CD4-positive, alpha-beta memory T cell (primary cell): Measurements from ENCODE around the gene SLC45A3. TPM values are rescaled to one million over a fixed set of nuclear protein-coding genes. Genes with fewer than 3 reads are reported as not detected.

Source experiments
- CTCF ChIA-PET: fragments of 350-600 bp; sonication (Branson Sonifier 250); formaldehyde crosslinking; loops from one replicate; lab custom pipeline; 2021; ENCODE audit warnings: inconsistent platforms; ENCODE audit not compliant: partially characterized antibody; lab: Charles Lee
- POLR2A ChIA-PET: fragments of 350-600 bp; sonication (Branson Sonifier 250); formaldehyde crosslinking; loops from one replicate; lab custom pipeline; 2021; ENCODE audit not compliant: partially characterized antibody; lab: Charles Lee
- DNase-seq, 5 donors: peaks; one replicate each; pipeline versions ENCODE4 v3.0.0 to v3.0.0-alpha.2; 2020 to 2022; ENCODE audit warnings: mixed read lengths in 1 of 5
- H3K27ac ChIP-seq: one replicate; pipeline ENCODE4 v1.7.0; 2013; ENCODE audit warnings: low read depth, low read length
- H3K27me3 ChIP-seq: 2 replicates; pipeline ENCODE4 v1.7.0; 2013; ENCODE audit warnings: mild to moderate bottlenecking, low read length, moderate library complexity; ENCODE audit not compliant: insufficient read depth
- H3K36me3 ChIP-seq: 2 replicates; pipeline ENCODE4 v1.7.0; 2013; ENCODE audit warnings: mild to moderate bottlenecking, low read length, moderate library complexity; ENCODE audit not compliant: insufficient read depth
- H3K4me1 ChIP-seq: 2 replicates; pipeline ENCODE4 v1.7.0; 2013; ENCODE audit warnings: mild to moderate bottlenecking, low read length, moderate library complexity; ENCODE audit not compliant: insufficient read depth
- H3K4me3 ChIP-seq, 2 donors: one replicate each; pipeline ENCODE4 v1.7.0; 2013; ENCODE audit warnings: low read length in 2 of 2, mild to moderate bottlenecking in 1 of 2
- H3K9me3 ChIP-seq, 2 donors: one replicate each; pipeline ENCODE4 v1.7.0; 2013; ENCODE audit warnings: low read length in 2 of 2, control low read depth in 1 of 2; ENCODE audit not compliant: control insufficient read depth in 1 of 2
- H3K27ac Mint-ChIP-seq, 7 donors: one replicate each; pipeline ENCODE4 v1.8.0; 2020 to 2021; ENCODE audit warnings: mixed read lengths in 7 of 7, mild to moderate bottlenecking in 6 of 7, inconsistent platforms in 3 of 7, moderate library complexity in 3 of 7
- H3K27me3 Mint-ChIP-seq, 2 donors: one replicate each; pipeline ENCODE4 v1.8.0; 2020 to 2021; ENCODE audit warnings: mixed read lengths in 2 of 2
- H3K36me3 Mint-ChIP-seq, 2 donors: one replicate each; pipeline ENCODE4 v1.8.0; 2020 to 2021; ENCODE audit warnings: mixed read lengths in 2 of 2, inconsistent platforms in 1 of 2, mild to moderate bottlenecking in 1 of 2
- H3K4me1 Mint-ChIP-seq, 4 donors: one replicate each; pipeline ENCODE4 v1.8.0; 2020 to 2021; ENCODE audit warnings: mixed read lengths in 4 of 4, mild to moderate bottlenecking in 1 of 4
- H3K4me3 Mint-ChIP-seq, 8 donors: one replicate each; pipeline ENCODE4 v1.8.0; 2020 to 2021; ENCODE audit warnings: mixed read lengths in 8 of 8, mild to moderate bottlenecking in 7 of 8, moderate library complexity in 6 of 8, inconsistent platforms in 3 of 8
- H3K9me3 Mint-ChIP-seq, 8 donors: one replicate each; pipeline ENCODE4 v1.8.0; 2020 to 2021; ENCODE audit warnings: mixed read lengths in 8 of 8, mild to moderate bottlenecking in 5 of 8, inconsistent platforms in 3 of 8, moderate library complexity in 1 of 8
- intact Hi-C: fragments of 100-400 bp; cut with micrococcal nuclease; formaldehyde crosslinking; loops from one replicate; pipeline ENCODE4 v1.15.1; 2023
- polyA plus RNA-seq, 2 donors: library from polyadenylated mRNA; unstranded; fragments of 300-500 nt; fragmentation: Illumina TruSeq; gene quantifications; one replicate each; pipeline ENCODE4 v1.2.3, GENCODE V29; 2021
- total RNA-seq, 2 experiments: library from RNA; stranded (reverse); gene quantifications; one replicate each; pipeline ENCODE4 v1.2.3, GENCODE V29; 2021

SLC45A3 gene
- total and polyA plus RNA-seq, 4 experiments from 2014 or later, result 0.09 to 0.19 TPM; not detected in 2

GRCh38 chr1:205631768-205632668 lies 48.3 kb downstream of the SLC45A3 start, which contains the start of gene ELK4:
Gene ELK4, minus strand, starts transcription at chr1:205632011. Its CDS starts 8,129 bp downstream, at chr1:205623882.
- Histone ChIP-seq H3K27ac (peak within 1 kb of the TSS; percentile 83), H3K4me1 (peaks cover 45% of the 10 kb centered on the region), H3K27me3 (no peaks in the 10 kb centered on the region), H3K36me3 (no peaks in the 10 kb centered on the region), H3K9me3 (no peaks in the 10 kb centered on the region), H3K4me3 (peak within 1 kb of the TSS; percentile 72 to 87)
- Mint-ChIP-seq H3K4me1 (peaks cover 22 to 48% (median 36%) of the 10 kb centered on the region in 4 donors), H3K9me3 (no peaks in the 10 kb centered on the region), H3K36me3 (peaks cover 4 to 21% of the 10 kb centered on the region in 2 donors), H3K27me3 (no peaks in the 10 kb centered on the region), H3K27ac (peak within 1 kb of the TSS; percentile 92 to 99 (median 98)), H3K4me3 (peak within 1 kb of the TSS; percentile 92 to 99 (median 96))
- intact Hi-C loops, result loop anchor here (1.0 to 10.0 kb wide), 11 partner anchors 25 to 1217 kb away; partner anchors contain the start of genes DSTYK, PPP1R15B, RAB29 and SLC41A1
- peak; percentile 99 for DNase-seq
- ChIA-PET POLR2A (interaction anchor here (0.7 to 5.2 kb wide), 25 partner anchors 9 to 510 kb away, joined by 3 to 189 read pairs (median 5); partner anchors contain the start of genes NUCKS1, RAB29, RBBP5 and SLC41A1), CTCF (interaction anchor here (0.6 to 18.5 kb wide), 25 partner anchors 9 to 312 kb away, joined by 3 to 333 read pairs (median 4); no protein-coding TSS in a partner anchor)

GRCh38 chr1:205631010-205631767 lies 49.1 kb downstream of the SLC45A3 start:
- H3K4me1 ChIP-seq, result peaks cover 53% of the 10 kb centered on the region
- H3K4me3 ChIP-seq, result peak overlapping the region; percentile 72 to 87
- DNase-seq, result peak; percentile 84 to 95 (median 89)
- H3K27ac ChIP-seq, result peak overlapping the region; percentile 83
- Mint-ChIP-seq H3K27me3 (no peaks in the 10 kb centered on the region), H3K27ac (peak overlapping the region; percentile 92 to 99 (median 95)), H3K36me3 (peaks cover 8 to 30% of the 10 kb centered on the region in 2 donors), H3K9me3 (no peaks in the 10 kb centered on the region), H3K4me1 (peaks cover 30 to 56% (median 45%) of the 10 kb centered on the region in 4 donors), H3K4me3 (peak overlapping the region; percentile 92 to 99 (median 96))
- CTCF ChIA-PET, result interaction anchor here (0.7 to 18.5 kb wide), 10 partner anchors 8 to 114 kb away, joined by 3 to 333 read pairs (median 8); no protein-coding TSS in a partner anchor
- no peaks in the 10 kb centered on the region for H3K36me3 ChIP-seq
- H3K9me3 ChIP-seq, result no peaks in the 10 kb centered on the region
- intact Hi-C loops, result loop anchor here (1.0 to 10.0 kb wide), 7 partner anchors 118 to 1216 kb away; partner anchors contain the start of genes DSTYK, PPP1R15B and RAB29
- POLR2A ChIA-PET, result interaction anchor here (0.7 to 5.2 kb wide), 20 partner anchors 10 to 509 kb away, joined by 3 to 189 read pairs (median 6); partner anchors contain the start of genes NUCKS1, RAB29, RBBP5 and SLC41A1
- H3K27me3 ChIP-seq, result no peaks in the 10 kb centered on the region

GRCh38 chr1:205630651-205631009 lies 49.7 kb downstream of the SLC45A3 start:
- H3K36me3 ChIP-seq, result no peaks in the 10 kb centered on the region
- peak overlapping the region; percentile 83 for H3K27ac ChIP-seq
- ChIA-PET POLR2A (interaction anchor here (0.7 to 5.2 kb wide), 18 partner anchors 9 to 508 kb away, joined by 3 to 189 read pairs (median 6); partner anchors contain the start of genes NUCKS1, RAB29, RBBP5 and SLC41A1), CTCF (interaction anchor here (0.7 to 18.5 kb wide), 3 partner anchors 22 to 39 kb away, joined by 3 to 333 read pairs (median 7); no protein-coding TSS in a partner anchor)
- no peaks in the 10 kb centered on the region for H3K27me3 Mint-ChIP-seq
- H3K9me3 Mint-ChIP-seq, result no peaks in the 10 kb centered on the region
- H3K4me3 ChIP-seq, result peak overlapping the region; percentile 72 to 87
- H3K9me3 ChIP-seq, result no peaks in the 10 kb centered on the region
- H3K27me3 ChIP-seq, result no peaks in the 10 kb centered on the region
- no peak for DNase-seq
- peak overlapping the region; percentile 92 to 99 (median 96) for H3K4me3 Mint-ChIP-seq
- intact Hi-C loops, result loop anchor here (1.0 to 10.0 kb wide), 7 partner anchors 119 to 1216 kb away; partner anchors contain the start of genes DSTYK, PPP1R15B and RAB29
- H3K4me1 Mint-ChIP-seq, result peaks cover 35 to 62% (median 50%) of the 10 kb centered on the region in 4 donors
- peaks cover 58% of the 10 kb centered on the region for H3K4me1 ChIP-seq
- peaks cover 8 to 35% of the 10 kb centered on the region in 2 donors for H3K36me3 Mint-ChIP-seq
- peak overlapping the region; percentile 92 to 99 (median 95) for H3K27ac Mint-ChIP-seq

GRCh38 chr1:205630241-205630640 lies 50.1 kb downstream of the SLC45A3 start:
- H3K4me1 ChIP-seq, result peaks cover 59% of the 10 kb centered on the region
- peaks cover 8 to 36% of the 10 kb centered on the region in 2 donors for H3K36me3 Mint-ChIP-seq
- no peaks in the 10 kb centered on the region for H3K36me3 ChIP-seq
- intact Hi-C loops, result loop anchor here (2.0 to 10.0 kb wide), 6 partner anchors 145 to 1215 kb away; partner anchors contain the start of genes DSTYK, PPP1R15B and RAB29
- H3K4me3 Mint-ChIP-seq, result peak overlapping the region; percentile 92 to 99 (median 96)
- H3K27me3 ChIP-seq, result no peaks in the 10 kb centered on the region
- peak overlapping the region; percentile 72 to 87 for H3K4me3 ChIP-seq
- H3K9me3 Mint-ChIP-seq, result no peaks in the 10 kb centered on the region
- ChIA-PET POLR2A (interaction anchor here (0.7 to 5.2 kb wide), 12 partner anchors 9 to 508 kb away, joined by 3 to 189 read pairs (median 6); partner anchors contain the start of genes NUCKS1, RAB29, RBBP5 and SLC41A1), CTCF (interaction anchor here (1.6 to 18.5 kb wide), 3 partner anchors 22 to 38 kb away, joined by 5 to 333 read pairs (median 7); no protein-coding TSS in a partner anchor)
- H3K27ac ChIP-seq, result peak overlapping the region; percentile 83
- peaks cover 35 to 65% (median 53%) of the 10 kb centered on the region in 4 donors for H3K4me1 Mint-ChIP-seq
- H3K27ac Mint-ChIP-seq, result peak overlapping the region; percentile 92 to 99 (median 95)
- no peaks in the 10 kb centered on the region for H3K27me3 Mint-ChIP-seq
- H3K9me3 ChIP-seq, result no peaks in the 10 kb centered on the region
- DNase-seq, result no peak

GRCh38 chr1:205629751-205630150 lies 50.6 kb downstream of the SLC45A3 start:
- Histone ChIP-seq H3K36me3 (no peaks in the 10 kb centered on the region), H3K9me3 (no peaks in the 10 kb centered on the region), H3K4me3 (no peak overlapping the region), H3K4me1 (peaks cover 62% of the 10 kb centered on the region), H3K27ac (peak overlapping the region; percentile 83), H3K27me3 (no peaks in the 10 kb centered on the region)
- ChIA-PET POLR2A (interaction anchor here (1.2 to 5.2 kb wide), 4 partner anchors 19 to 120 kb away, joined by 3 to 189 read pairs (median 20); partner anchors contain the start of gene NUCKS1), CTCF (interaction anchor here (0.8 to 18.5 kb wide), 6 partner anchors 28 to 508 kb away, joined by 3 to 333 read pairs (median 5); partner anchors contain the start of gene RBBP5)
- Mint-ChIP-seq H3K9me3 (no peaks in the 10 kb centered on the region), H3K27ac (peak overlapping the region; percentile 92 to 99 (median 95)), H3K27me3 (no peaks in the 10 kb centered on the region), H3K4me1 (peaks cover 38 to 70% (median 58%) of the 10 kb centered on the region in 4 donors), H3K4me3 (peak overlapping the region; percentile 92 to 99 (median 96)), H3K36me3 (peaks cover 8 to 40% of the 10 kb centered on the region in 2 donors)
- peak in 1 of 5 donors; percentile 50 for DNase-seq
- intact Hi-C loops, result loop anchor here (2.0 to 10.0 kb wide), 6 partner anchors 145 to 1215 kb away; partner anchors contain the start of genes DSTYK, PPP1R15B and RAB29

- Histone ChIP-seq H3K9me3 (no peaks in the 10 kb centered on the region), H3K4me3 (no peak overlapping the region), H3K27me3 (no peaks in the 10 kb centered on the region), H3K4me1 (peaks cover 61% of the 10 kb centered on the region), H3K36me3 (no peaks in the 10 kb centered on the region), H3K27ac (no peak overlapping the region)
- ChIA-PET POLR2A (no interaction called here), CTCF (interaction anchor here (2.0 to 18.5 kb wide), 2 partner anchors 36 to 506 kb away, joined by 5 to 333 read pairs; partner anchors contain the start of gene RBBP5)
- peak overlapping the region in 6 of 8 donors; percentile 13 to 95 (median 72) for H3K4me3 Mint-ChIP-seq
- no peaks in the 10 kb centered on the region for H3K9me3 Mint-ChIP-seq
- peak overlapping the region in 5 of 7 donors; percentile 2 to 92 (median 81) for H3K27ac Mint-ChIP-seq
- no peaks in the 10 kb centered on the region for H3K27me3 Mint-ChIP-seq
- H3K4me1 Mint-ChIP-seq, result peaks cover 48 to 83% (median 69%) of the 10 kb centered on the region in 4 donors
- intact Hi-C loops, result no loop called here
- peaks cover 18 to 53% of the 10 kb centered on the region in 2 donors for H3K36me3 Mint-ChIP-seq
- no peak for DNase-seq
These were observed 52.4 kb downstream of the SLC45A3 start for GRCh38 chr1:205627956-205628355.
